HG03575 (cell line): ENCODE results near the gene CDH23.
"Not testable (repeated sequence)": the region's sequence is repeated elsewhere in the genome, so short reads cannot be mapped to it uniquely, and the experiment has no call there.

ENCODE experiments used
- ATAC-seq: cut with Tn5 transposase; IDR thresholded peaks from one replicate; pipeline ENCODE4 v1.9.1; 2021; ENCODE audit not compliant: unreplicated experiment, insufficient number of reproducible peaks, low FRiP score; ENCODE audit errors: extremely low read depth

The CDH23 gene

GRCh38 chr10:71598621-71599055 lies 201.9 kb downstream of the CDH23 start:
- ATAC-seq = no peak

GRCh38 chr10:71599518-71599917 lies 202.8 kb downstream of the CDH23 start:
- ATAC-seq = no peak

GRCh38 chr10:71600242-71600641 lies 203.5 kb downstream of the CDH23 start:
- not testable (repeated sequence) for ATAC-seq

- no peak for ATAC-seq
These were observed 204.1 kb downstream of the CDH23 start for GRCh38 chr10:71600849-71601248.

- no peak for ATAC-seq
These were observed 204.6 kb downstream of the CDH23 start for GRCh38 chr10:71601273-71601672.

GRCh38 chr10:71603150-71603549 lies 206.4 kb downstream of the CDH23 start:
- no peak for ATAC-seq

- no peak for ATAC-seq
These were observed 207.0 kb downstream of the CDH23 start for GRCh38 chr10:71603754-71604153.

- ATAC-seq = no peak
These were observed 207.8 kb downstream of the CDH23 start for GRCh38 chr10:71604324-71605018.

- ATAC-seq = no peak
These were observed 208.7 kb downstream of the CDH23 start for GRCh38 chr10:71605263-71605962.

- ATAC-seq = no peak
These were observed 209.7 kb downstream of the CDH23 start for GRCh38 chr10:71606257-71607081.

- no peak for ATAC-seq
These were observed 210.3 kb downstream of the CDH23 start for GRCh38 chr10:71607082-71607443.

GRCh38 chr10:71608819-71609768 lies 212.4 kb downstream of the CDH23 start:
- ATAC-seq = no peak

- ATAC-seq = no peak
These were observed 213.9 kb downstream of the CDH23 start for GRCh38 chr10:71610651-71611050.

- no peak for ATAC-seq
These were observed 214.4 kb downstream of the CDH23 start for GRCh38 chr10:71611131-71611530.

- ATAC-seq = no peak
These were observed 215.1 kb downstream of the CDH23 start for GRCh38 chr10:71611709-71612422.

GRCh38 chr10:71613261-71613777 lies 216.6 kb downstream of the CDH23 start:
- no peak for ATAC-seq

- ATAC-seq = no peak
These were observed 217.2 kb downstream of the CDH23 start for GRCh38 chr10:71613877-71614276.

- no peak for ATAC-seq
These were observed 218.2 kb downstream of the CDH23 start for GRCh38 chr10:71614946-71615345.
